Cardiac septum (tissue), 1 donor: Measurements from ENCODE around the gene MXRA8. TPM values are rescaled to one million over a fixed set of nuclear protein-coding genes. Genes with fewer than 3 reads are reported as not detected.

Source experiments
- DNase-seq: peaks from one replicate; pipeline ENCODE4 v3.0.0-alpha.2; 2020; ENCODE audit warnings: low spot score
- intact Hi-C: fragments of 100-400 bp; cut with DNase I; formaldehyde crosslinking; loops from one replicate; pipeline ENCODE4 v1.14.0; 2022
- microRNA-seq: library from miRNA; unstranded; fragments of <30 nt; microRNA quantifications from one replicate; pipeline ENCODE4 v1.2.0, GENCODE V29; 2020
- total RNA-seq: library from RNA; stranded (reverse); fragmentation: NEBNext Ultra II Directional; extraction: Animal tissue kit (Norgen Biotek cat#: 25700); gene quantifications from one replicate; pipeline ENCODE4 v1.2.1, GENCODE V29; 2021
- donor health status: DM: no; HTN: no; CAD: no.

The MXRA8 gene
- total RNA-seq, 1 donor from 2014 or later = 30.5 TPM

DNA sequence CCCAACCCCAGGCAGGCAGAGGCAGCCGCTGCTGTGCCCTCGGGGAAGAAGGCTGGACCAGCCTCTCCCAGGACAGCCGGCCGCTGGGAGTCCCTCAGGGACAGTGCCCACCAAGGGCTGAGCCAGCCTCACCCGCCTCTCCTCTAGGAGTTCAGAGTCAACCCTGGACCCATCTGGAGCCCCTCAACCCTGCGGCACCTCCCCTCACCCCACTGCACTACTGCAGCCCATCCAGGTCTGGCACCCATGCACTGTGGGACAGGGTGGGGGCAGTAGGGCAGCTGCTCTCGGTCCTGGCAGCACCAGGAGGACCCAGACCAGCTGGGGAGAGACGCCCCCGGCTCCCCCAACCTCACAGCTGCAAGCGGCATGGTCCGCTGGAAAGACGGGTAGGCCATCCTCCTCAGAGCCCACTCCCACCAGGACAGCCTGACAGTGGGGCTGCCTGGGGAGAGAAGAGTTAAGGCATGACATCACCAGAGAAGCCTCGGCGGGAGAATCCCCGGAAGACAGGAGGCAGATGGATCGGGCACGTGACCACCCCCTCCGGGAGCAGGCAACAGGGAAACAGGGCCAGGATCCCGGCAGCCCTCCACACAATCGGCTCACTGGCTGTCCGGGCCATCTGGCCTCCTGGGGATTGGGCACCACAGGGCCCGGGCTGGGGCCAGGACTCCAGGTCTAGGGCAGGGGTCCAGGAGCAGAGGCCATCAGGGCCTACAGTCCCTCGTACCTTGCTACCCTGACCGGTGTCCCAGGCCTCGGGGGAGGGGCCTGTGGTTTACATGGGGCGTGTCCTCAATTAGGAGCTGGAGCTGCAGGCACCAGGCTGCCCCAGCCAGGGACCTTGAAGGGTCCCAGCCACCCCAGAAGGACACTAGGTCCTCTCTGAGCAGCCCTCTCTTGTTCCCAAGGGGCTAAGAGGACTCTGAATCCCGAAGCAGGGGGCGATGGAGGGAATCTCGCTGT lies 53.7 kb downstream of the MXRA8 start:
- peak; percentile 87 for DNase-seq
- intact Hi-C loops = no loop called here

GRCh38 chr1:1303736-1304135 lies 54.6 kb downstream of the MXRA8 start:
- intact Hi-C loops = no loop called here
- no peak for DNase-seq

DNA sequence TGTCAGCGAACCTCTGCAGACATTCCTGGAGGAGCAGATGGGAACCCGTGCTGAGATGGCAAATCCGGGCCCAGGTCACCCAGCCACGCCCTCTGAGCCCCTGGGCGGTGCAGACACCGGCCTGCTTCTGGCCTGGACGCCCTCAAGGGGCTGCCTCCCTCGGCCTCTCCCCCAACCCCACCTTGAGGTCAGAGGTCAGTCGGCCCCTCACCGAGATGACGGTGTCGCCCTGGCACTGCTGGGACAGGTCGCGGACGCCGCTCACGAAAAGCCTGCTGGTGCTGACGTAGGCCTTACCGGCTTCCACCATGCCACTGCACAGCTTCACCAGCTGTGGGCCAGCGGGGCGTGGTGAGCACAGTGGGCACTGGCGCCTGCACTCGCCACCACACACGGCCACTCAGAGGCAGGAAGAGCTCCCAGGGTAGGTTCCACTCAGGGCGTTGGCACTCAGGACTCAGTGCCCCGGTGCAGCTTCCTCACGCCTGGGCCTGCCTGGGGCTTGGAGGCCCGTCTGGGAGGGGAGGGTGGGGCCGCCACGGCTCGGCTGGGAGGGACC lies 55.3 kb downstream of the MXRA8 start:
- DNase-seq = no peak
- intact Hi-C loops = no loop called here

Small RNAs within 50 kb of the gene (microRNA-seq; reads per million reads assigned to microRNA genes)
- gene MIR6727 (not detected), gene MIR6808 (not detected)

Other genes starting within 250 kb of the MXRA8 start
- 5.4 TPM for gene C1orf159, start 242.5 kb downstream of the MXRA8 start, total RNA-seq
- 0.22 TPM for gene TTLL10, start 184.7 kb downstream of the MXRA8 start, total RNA-seq
- 0.19 TPM for gene TNFRSF18, start 152.0 kb downstream of the MXRA8 start, total RNA-seq
- gene TNFRSF4, start 144.4 kb downstream of the MXRA8 start, total RNA-seq = 4.3 TPM
- 139 TPM for gene SDF4, start 126.6 kb downstream of the MXRA8 start, total RNA-seq
- 11.1 TPM for gene B3GALT6, start 126.3 kb downstream of the MXRA8 start, total RNA-seq
- gene C1QTNF12, start 111.8 kb downstream of the MXRA8 start, total RNA-seq = 2.6 TPM
- gene UBE2J2, start 84.7 kb downstream of the MXRA8 start, total RNA-seq = 37.2 TPM
- 2.4 TPM for gene SCNN1D, start 78.1 kb downstream of the MXRA8 start, total RNA-seq
- 60.8 TPM for gene ACAP3, start 50.6 kb downstream of the MXRA8 start, total RNA-seq
- gene PUSL1, start 50.0 kb downstream of the MXRA8 start, total RNA-seq = 10.5 TPM
- gene INTS11, start 33.9 kb downstream of the MXRA8 start, total RNA-seq = 73.8 TPM
- 50.2 TPM for gene CPTP, start 33.8 kb downstream of the MXRA8 start, total RNA-seq
- gene TAS1R3, start 27.3 kb downstream of the MXRA8 start, total RNA-seq = 0.62 TPM
- gene DVL1, start 9.1 kb downstream of the MXRA8 start, total RNA-seq = 96.2 TPM
- 174 TPM for gene AURKAIP1, start 16.7 kb upstream of the MXRA8 start, total RNA-seq
- 78.6 TPM for gene CCNL2, start 40.8 kb upstream of the MXRA8 start, total RNA-seq
- 127 TPM for gene MRPL20, start 48.7 kb upstream of the MXRA8 start, total RNA-seq
- 1.8 TPM for gene ANKRD65, start 62.7 kb upstream of the MXRA8 start, total RNA-seq
- 35.3 TPM for gene VWA1, start 77.1 kb upstream of the MXRA8 start, total RNA-seq
- 0.51 TPM for gene ATAD3C, start 91.1 kb upstream of the MXRA8 start, total RNA-seq
- 13.7 TPM for gene ATAD3B, start 113.2 kb upstream of the MXRA8 start, total RNA-seq
- gene ATAD3A, start 153.6 kb upstream of the MXRA8 start, total RNA-seq = 13.7 TPM
- 5.0 TPM for gene TMEM240, start 182.1 kb upstream of the MXRA8 start, total RNA-seq
- gene SSU72, start 216.3 kb upstream of the MXRA8 start, total RNA-seq = 90.7 TPM
- 1.7 TPM for gene FNDC10, start 241.6 kb upstream of the MXRA8 start, total RNA-seq